HG03460 (cell line): ENCODE results near the gene PSMB9.
"Not testable (repeated sequence)": the region's sequence is repeated elsewhere in the genome, so short reads cannot be mapped to it uniquely, and the experiment has no call there.

Experiments
- ATAC-seq: cut with Tn5 transposase; IDR thresholded peaks from one replicate; pipeline ENCODE4 v1.9.1; 2021; ENCODE audit not compliant: unreplicated experiment

The PSMB9 gene

DNA sequence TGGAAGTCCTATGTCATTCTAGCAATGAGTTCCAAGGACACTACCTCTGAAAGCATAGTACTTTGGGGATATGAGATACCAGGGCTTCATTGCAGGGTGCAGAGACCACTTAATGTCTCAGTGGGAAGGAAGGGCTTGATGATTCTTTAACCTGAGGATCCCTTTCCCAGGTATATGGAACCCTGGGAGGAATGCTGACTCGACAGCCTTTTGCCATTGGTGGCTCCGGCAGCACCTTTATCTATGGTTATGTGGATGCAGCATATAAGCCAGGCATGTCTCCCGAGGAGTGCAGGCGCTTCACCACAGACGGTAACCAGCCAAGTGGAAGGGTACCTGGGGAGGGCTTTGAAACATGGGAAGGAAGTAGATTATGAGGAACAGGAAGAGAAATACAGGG is 4.2 kb downstream of the PSMB9 start:
- no peak for ATAC-seq

GRCh38 chr6:32860674-32861073 is 6.7 kb downstream of the PSMB9 start:
- ATAC-seq, result no peak

DNA sequence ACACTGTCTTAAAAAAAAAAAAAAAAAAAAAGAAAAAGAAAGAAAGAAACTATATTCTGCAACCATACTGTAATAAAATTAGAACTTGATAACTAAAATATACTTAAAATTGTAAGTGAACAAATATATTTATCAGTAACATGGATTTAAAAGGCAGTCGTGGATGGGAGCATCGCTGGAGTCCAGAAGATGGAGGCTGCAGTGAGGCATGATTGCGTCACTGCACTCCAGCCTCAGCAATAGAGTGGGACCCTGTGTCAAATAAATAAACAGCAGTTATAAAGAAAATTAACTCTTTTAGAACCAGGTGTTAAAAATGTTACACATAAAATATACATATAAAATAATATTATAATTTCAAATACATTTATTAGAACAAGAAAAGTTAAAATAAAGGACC is 8.7 kb downstream of the PSMB9 start:
- ATAC-seq, result no peak

DNA sequence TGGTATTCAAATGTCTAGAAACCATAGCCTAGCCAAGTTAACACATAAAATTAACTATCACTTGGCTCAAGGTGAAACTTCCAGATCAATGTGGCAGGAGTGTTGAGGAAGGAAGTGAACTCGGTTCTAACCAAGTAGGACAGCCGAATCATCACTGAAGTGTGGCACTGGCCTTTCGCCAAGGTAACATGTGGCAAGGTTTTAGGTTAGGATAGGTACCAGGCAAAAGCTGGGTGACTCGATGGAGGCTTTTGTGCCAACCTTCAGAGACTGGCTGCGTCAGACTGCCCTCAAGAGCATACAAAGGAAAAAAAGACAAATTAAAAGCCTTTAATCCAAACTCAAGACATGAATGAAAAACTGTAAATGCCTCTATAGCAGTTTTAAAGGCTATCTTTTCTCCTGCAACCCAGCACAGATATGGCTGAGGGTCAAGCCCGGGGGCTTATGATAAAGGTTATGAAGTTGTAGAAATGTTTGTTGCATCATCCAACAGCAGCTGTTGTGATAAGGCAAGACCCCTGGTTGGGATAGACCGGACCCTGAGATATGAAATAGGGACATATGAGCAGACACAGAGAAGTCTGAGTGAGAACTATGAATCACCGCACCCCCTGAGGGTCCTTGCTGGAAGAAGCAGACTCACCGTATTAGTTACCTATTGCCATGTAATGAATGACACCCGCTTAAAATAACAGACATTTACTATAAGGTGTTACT is 11.9 kb downstream of the PSMB9 start:
- no peak for ATAC-seq

- ATAC-seq, result peak; percentile 63
Measured at GRCh38 chr6:32867022-32867477, 13.1 kb downstream of the PSMB9 start.

DNA sequence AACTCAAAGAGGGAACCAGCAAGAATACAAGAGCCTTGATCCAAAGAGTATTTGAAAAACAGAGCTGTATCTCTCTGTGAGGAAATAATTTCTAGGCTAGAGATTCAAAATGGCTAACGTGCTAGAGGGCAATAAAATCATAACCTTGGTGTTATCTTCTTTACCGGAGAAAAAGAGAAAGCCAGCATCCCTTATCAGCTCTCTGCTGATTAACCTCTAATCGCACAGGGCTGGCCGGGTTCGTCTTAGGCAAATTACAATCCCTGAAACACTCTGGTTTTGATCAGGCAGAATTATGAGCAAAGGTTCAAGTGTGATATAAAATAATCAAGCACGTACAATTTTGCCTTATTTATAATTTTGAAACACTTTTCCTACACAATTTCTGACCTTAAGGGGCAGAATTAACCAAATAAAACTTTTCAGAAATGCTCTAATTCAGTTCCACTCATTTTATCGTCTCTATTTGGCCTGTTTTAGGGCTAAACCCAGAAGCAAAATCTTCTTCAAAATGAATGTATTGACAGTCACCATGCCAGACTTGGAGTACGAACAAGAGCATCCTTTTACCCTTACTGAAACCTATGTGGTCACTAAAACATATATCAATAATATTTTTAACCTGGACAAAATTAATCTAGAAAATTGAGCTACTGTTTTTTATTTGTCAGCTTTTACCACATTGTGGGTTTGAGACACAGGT is 13.7 kb downstream of the PSMB9 start:
- peak; percentile 11 for ATAC-seq

DNA sequence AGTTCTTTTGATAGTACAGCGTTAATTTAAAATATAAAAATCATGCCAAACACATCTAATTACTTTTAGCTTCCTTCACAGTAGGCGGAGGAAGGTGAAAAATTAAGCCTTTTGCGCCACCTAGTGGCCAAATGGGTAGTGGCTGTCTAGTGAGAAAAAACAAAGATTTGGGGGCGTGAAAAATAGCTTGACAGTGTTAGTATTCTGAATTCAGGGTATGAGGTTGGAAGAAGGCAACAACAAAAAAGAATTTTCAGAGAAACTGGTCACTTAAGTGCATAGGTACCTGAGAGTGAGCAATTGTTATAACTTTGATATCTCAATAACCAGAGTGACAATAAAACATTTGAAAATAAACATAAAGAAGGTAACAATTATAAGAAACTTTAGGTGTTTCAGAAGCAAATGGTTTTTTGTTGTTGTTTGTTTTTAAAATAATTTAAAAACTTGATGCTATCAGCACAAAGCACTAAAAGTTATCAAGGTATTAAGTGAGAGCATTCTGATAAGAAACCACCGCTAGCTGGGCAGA is 14.3 kb downstream of the PSMB9 start:
- ATAC-seq, result no peak

DNA sequence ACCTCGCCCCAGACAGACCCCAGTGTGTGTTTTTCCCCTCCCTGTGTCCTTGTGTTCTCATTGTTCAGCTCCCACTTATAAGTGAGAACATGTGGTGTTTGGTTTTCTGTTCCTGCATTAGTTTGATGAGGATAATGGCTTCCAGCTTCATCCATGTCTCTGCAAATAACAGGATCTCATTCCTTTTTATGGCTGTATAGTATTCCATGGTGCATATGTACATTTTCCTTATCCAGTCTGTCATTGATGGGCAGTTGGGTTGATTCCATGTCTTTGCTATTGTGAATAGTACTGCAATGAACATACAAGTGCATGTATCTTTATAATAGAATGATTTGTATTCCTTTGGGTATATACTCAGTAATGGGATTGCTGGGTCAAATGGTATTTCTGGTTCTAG is 20.0 kb downstream of the PSMB9 start:
- ATAC-seq, result not testable (repeated sequence)

DNA sequence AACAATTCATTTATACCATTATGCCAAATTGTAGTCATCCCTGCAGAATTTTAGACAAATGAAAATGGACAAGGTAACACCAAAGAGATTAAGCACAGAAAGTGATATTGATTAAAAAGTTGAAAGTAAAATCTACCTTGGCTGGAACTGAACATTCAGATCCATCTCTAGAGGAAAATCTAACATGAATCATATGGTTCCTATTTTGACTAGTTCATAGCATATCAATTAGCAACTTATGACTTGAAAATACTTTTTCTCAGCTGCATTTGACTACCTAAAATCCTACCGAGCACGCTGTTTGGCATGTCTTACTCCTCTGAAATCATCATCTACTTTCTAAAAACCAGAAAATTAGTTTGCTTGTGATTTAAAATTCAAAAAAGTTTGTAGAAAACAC is 22.6 kb downstream of the PSMB9 start:
- ATAC-seq, result no peak

DNA sequence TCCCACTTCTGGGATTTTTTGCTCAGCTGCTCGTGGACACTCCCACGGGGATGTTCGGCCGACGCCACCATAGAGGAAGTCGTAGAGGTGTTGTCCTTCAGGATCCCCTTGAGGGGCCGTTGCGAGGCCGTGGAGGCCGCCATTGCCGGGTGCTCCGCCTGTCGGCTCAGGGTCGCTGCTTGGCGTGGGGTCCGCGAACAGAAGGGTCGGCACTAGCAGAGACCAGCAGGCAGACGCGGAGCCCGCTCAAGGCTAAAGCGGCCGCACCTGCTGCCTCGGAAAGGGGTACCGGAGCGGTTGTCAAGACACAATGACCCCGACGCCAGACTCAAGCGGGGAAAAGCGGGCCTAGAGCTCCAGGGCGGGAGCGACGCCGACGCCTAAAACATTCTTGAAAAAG is 25.7 kb downstream of the PSMB9 start:
- no peak for ATAC-seq

GRCh38 chr6:32880962-32881361 is 27.0 kb downstream of the PSMB9 start:
- not testable (repeated sequence) for ATAC-seq

GRCh38 chr6:32882879-32883250 is 28.9 kb downstream of the PSMB9 start:
- ATAC-seq, result no peak

GRCh38 chr6:32883789-32884188 is 29.8 kb downstream of the PSMB9 start:
- no peak for ATAC-seq

GRCh38 chr6:32885698-32886286 is 31.8 kb downstream of the PSMB9 start:
- ATAC-seq, result no peak

DNA sequence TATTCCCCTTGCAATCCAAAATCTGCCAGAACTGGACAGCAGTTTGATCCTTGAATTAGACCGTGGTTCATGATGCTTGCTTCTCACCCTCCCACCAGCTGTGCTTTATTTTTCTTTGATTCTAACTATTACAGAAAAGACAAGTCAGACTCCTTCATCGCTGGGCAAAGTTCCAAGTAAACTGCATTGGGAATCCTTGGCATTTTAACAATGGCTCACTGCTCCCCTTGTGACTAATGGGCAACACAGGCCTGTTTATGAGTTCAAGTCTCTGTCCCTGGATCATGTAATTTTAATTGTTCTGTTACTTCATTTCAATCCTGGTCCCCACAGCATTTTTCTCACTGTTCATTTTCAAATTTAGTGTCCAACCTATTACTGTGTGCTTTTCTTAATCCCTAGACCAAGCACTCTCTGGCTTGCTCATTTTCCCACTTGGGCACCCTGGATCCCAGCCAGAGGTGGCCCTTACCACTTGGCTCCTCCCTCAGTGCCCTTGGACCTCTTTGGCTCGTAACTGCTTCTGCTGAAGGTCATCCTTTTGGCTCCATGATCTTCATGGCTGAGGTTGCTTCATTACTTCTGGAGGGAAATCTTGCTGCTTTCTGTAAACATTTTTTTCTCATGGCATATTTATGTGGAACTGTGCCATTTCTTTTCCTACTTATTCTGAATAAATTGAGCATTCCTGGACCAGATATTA is 32.8 kb downstream of the PSMB9 start:
- ATAC-seq, result no peak

DNA sequence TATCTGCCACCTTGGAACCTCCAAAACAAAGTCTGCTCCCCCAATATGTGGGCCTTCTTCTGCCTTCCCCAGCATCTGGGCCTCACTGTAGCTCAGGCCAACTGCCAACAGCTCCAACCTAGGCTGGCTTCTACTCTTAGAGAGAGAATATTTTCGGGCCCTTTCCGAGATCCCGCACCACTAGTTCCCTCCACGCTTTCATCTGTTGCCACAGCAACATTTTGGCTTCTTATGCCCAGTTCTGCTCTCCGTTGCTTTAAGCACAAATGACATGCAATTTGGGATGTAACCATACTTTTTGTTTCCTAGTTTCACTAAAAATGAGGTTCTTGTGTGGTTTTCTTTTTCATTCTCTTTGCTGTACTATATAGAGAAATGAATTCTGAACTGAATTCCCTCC is 33.6 kb downstream of the PSMB9 start:
- ATAC-seq, result no peak

- ATAC-seq, result no peak
Measured at GRCh38 chr6:32888576-32888975, 34.6 kb downstream of the PSMB9 start.

- no peak for ATAC-seq
Measured at GRCh38 chr6:32889533-32889932, 35.5 kb downstream of the PSMB9 start.

DNA sequence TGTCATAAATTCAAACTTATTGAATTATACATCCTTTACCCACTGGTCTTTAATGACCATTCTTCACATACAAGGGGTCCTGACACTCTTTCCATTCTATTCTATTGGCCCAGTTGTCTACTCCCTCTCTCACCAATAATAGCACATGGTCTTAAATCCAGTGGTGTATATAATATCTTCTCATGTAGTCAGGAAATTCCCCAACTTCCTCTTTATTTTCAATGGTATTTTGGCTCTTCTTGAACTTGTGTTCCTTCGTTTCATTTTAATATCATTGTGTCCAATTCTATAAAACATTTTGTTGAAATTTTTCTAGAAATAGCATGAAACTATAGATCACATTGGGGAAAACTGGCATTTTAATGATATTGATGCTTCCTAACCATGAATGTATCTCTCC is 36.8 kb downstream of the PSMB9 start:
- ATAC-seq, result no peak

- peak; percentile 98 for ATAC-seq
Measured at GRCh38 chr6:32894085-32895005, 40.4 kb downstream of the PSMB9 start.
